GM21381 (cell line): ENCODE measurements around the gene SRMS.

Source experiments
- ATAC-seq: cut with Tn5 transposase; IDR thresholded peaks from one replicate; pipeline ENCODE4 v1.9.1; 2021; ENCODE audit warnings: mild to moderate bottlenecking, moderate library complexity; ENCODE audit not compliant: unreplicated experiment

The SRMS gene

DNA sequence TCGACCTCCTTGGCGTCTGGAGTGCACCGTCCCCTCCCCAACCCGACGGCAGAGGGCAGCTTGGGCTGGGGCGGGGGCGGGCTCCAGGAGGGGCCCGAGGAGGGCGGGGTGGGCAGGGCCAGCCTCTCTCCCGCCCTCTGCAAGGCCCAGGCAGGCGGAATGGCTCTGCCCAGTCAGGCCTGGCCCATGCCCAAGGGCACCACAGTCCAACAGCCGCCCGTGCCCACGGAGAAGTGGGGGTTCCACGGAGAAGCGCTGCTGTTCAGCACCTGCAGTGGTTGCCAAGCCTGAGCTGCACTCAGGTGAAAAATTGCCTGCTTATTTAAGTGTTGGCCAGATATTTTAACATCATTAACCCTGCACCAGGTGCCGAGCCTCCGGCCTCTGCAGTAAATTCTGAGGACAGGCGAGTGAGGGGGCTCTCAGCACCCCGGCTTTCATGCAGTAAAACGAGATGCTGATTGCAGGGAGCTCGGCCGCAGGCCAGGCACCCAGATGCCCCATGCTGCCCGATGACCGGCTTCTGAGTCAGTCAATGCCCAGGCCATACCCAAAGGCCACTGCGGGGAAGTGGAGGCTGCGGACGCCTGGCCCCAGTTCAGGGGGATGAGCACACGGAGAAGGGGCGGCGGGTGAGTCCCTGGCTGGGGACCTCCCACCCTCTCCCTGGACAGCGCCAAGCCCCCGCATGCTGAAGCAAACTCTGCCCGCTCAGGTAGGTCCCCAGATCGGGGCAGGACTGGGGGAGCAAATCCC is at the start of gene SRMS:
TSS of gene SRMS (minus strand) at position 25 of the 756 bp plus-strand sequence. CDS start 286 bp downstream, outside the sequence.
- no peak for ATAC-seq

DNA sequence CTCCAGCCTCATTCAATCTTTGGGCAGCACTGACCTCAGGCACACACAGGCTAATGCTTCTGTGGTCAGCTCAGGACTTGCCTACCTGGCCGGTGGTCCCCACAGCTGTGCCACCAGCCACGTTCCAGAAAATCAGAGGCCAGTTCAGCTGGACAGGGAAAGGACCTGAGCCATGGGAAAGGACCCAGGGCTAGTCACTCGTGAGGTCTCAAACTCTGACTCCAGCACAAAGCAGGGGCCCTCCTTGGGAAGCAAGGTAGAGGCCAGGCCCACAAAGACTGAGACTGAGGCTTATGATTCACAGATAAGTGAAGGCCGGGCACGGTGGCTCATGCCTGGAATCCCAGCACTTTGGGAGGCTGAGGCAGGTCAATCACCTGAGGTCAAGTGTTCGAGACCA is 48.9 kb upstream of the SRMS start:
- ATAC-seq, result no peak

DNA sequence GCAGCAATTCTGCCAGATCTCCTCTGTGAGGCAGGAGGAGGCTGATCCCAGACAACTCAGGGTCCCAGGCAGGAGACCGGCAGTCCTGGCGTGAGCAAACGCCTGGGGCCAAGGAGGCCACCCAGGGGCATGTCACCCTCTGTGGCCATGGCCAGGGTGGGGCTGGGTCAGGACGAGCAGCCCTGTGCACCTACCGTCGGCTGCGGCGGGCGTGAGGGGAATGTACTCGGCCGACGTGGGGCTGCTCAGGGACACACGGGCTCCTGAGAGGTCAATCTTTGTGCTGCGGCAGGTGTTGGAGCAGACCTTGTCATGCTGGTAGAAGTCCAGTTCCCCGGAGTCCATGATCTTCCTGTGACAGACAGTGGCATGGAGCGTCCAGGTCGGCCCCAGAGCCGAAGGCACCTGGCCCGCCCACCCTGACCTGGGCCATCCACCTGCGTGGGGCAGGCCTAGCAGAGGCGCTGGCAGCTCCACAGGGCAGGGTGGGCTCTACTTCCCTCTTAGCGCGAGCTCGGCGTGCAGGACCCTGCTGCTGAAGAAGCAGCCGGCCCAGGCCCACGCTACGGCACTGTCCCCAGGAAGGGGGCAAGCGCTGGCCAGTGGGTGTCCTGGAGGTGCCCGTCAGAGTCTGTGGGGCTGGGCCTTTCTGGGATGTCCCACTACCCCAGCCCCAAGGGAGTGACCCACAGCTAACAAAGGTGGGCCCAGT is 48.0 kb upstream of the SRMS start:
- no peak for ATAC-seq

DNA sequence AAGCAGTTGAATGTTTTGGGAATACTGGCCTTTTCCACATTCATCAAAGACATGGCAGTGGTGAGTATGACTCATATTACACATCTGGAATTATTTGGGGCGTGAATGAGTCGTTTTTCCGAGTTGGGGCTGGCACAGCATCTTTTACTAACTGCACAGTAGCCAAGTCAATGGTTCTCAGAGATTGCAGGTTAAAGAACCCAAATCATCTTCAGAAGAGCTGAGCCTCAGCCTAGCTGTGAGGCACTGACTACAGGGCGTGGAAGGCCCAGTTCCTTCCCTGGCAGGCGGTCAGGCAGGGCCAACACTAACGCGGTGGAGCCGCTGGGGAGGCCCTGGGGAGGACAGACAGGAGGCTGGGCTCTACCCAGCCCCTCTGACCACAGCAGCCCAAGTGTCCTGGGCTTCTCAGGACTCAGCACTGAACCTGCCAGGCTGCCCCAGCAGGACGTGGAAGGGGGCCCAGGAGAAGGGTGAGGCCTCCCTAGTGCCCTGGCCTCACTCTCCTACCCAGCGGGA is 46.6 kb upstream of the SRMS start:
- no peak for ATAC-seq

DNA sequence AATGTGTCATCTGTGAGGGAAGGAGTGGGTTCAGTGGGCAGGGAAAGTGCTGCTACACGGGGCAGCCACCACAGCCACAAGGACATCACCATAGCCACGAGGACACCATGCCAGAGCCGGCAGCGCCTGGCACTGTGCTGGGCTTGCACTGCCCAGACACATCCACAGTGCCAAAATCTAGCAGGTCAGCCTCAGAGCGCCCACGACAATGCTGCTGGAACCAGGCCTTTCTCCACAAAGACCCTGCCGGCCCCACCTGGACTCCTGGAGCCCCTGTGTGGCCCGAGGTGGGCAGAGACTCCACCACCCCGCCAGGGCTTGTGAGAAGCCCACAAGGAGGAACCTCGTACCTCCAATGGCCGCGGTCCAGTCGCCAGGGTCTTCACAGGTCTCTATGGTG is 45.1 kb upstream of the SRMS start:
- ATAC-seq, result no peak

- ATAC-seq, result no peak
These were observed 44.3 kb upstream of the SRMS start for GRCh38 chr20:63591786-63592355.

DNA sequence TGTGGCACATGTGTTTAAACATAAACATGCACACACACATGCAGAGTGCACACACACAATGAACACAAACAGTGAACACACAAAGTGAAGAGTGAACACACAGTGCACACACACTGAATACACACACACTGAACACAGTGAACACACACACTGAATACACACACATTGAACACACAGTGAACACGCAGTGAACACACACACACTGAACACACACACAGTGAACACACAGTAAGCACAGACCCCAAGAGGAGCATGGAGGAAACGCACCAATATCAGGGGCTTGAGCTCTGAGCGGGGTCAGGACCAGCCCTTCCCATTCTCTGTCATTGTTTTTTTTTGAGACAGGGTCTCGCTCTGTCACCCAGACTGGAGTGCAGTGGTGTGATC is 43.6 kb upstream of the SRMS start:
- ATAC-seq, result no peak

DNA sequence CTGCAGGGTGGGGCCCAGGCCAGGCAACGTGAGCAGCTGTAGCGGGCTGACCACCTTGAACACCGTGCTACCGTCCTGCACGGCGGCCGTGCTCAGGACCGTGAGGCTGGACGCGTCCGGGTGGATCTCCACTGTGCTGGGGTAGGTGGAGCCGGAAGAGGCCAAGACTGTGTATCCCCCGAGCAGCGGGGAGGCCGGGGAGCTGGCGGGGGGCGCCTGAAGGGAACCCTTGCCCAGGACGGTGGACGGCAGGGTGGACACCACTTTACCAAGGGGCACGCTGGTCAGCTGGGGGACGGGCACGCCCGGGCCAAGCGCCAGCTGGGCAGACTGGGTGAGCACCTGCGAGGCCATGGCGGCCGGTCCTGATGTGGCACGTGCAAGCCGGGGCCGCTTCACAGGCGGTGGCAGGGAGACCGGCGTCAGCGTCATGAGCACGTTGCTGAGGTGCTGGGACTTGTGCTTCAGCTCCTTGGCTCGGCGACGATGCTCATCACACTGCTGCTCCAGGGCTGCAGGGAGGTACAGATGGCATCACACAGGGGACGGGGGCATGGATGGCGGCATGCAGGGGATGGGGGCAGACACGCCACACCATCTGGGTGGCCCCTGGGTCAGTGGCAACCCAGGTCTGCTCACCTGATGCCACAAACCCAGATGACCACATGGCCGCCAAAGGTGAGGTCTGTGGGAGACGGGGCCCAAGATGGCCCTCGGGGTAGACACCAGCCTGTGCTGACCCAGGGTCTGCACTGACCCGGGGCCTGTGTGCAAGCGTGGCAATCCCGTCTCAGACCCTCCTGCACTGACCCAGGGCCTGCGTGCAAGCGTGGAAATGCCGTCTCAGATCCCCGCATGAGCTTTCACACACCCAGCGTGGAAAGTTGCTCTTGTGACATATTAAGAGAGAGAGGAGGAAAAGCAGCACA is 42.9 kb upstream of the SRMS start:
- ATAC-seq, result no peak

- ATAC-seq, result no peak
These were observed 42.0 kb upstream of the SRMS start for GRCh38 chr20:63589261-63590217.

DNA sequence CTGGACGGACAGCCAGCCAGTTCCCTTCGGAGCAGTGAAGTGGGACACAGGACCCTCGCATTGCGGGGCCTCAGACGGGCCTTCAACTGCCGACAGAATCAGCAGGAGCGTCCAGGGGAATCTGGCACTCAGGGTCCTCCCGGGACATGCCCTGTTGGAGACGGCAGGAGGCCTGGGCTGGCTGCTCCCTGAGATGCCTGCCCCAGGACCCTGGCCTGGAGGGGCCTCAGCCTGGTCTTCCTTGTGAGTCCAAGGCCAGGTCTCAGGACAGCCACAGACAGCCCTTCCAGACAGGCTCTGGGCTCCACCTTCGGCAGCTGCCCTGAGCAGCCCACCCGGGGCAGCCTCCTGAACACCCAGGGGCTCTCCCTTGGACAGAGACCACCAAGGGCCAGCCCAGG is 41.1 kb upstream of the SRMS start:
- ATAC-seq, result no peak

- ATAC-seq, result no peak
These were observed 40.4 kb upstream of the SRMS start for GRCh38 chr20:63587776-63588591.

- no peak for ATAC-seq
These were observed 39.7 kb upstream of the SRMS start for GRCh38 chr20:63587256-63587655.

DNA sequence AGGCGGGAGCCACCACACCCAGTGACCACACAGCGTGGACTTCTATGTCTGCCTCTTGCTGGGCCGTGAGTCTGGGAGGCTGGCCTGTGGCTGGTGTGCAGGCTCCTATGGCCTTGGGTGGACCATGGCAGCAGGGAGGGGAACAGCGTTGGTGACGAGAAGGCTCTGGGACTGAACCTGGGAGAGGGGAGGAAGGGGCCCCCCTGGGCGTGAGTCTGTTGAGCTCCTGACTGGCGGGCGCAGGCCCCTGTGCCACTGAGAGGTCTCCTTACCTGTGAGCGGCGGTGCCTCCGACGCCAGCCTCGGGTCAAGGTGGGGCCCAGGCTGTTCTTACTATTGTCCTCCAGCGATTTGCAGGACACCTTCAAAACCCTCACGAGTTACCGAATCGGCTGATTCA is 39.2 kb upstream of the SRMS start:
- ATAC-seq, result no peak

DNA sequence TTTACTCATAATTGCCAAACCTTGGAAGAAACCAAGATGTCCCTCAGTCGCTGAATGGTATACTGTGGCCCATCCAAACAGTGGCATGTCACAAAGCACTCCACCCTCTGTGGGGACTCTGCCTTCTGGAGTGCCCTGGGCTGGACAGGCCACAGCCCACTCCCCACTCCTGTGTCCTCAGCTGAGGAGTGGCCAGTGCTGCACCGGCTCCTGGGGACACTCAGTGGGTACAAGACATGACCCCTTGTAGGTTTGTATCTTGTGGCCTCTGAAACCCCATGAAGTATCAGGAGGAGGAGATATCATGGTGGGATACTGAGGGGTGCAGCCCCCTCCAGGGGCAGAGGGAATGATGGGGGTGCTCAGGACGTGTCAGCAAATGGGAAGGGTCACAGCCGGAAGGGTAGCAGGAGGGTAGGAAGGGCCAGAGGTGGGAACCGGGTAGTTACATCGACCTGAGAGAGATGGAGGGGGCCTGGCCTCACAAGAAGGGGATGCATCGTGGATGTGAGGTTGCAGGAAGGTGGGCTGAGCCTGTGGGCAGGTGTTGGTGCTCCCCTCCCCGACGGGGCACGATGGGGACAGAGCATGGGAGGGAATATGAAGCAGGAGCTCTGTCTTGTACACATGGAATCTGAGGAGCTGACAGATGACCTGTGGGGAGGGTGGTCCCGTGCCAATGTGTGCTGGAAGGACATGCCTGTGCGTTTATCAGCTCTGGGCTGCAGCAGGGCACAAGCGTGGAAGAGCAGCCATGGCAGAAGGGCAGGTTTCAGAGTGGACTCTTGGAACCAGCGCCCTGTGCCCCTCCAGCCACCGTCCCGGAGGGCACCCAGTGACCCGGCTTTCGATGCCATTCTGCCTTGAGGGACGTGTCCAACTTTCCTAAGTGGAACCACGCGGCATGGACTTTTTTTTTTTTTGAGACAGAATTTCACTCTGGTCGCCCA is 38.3 kb upstream of the SRMS start:
- ATAC-seq, result no peak

DNA sequence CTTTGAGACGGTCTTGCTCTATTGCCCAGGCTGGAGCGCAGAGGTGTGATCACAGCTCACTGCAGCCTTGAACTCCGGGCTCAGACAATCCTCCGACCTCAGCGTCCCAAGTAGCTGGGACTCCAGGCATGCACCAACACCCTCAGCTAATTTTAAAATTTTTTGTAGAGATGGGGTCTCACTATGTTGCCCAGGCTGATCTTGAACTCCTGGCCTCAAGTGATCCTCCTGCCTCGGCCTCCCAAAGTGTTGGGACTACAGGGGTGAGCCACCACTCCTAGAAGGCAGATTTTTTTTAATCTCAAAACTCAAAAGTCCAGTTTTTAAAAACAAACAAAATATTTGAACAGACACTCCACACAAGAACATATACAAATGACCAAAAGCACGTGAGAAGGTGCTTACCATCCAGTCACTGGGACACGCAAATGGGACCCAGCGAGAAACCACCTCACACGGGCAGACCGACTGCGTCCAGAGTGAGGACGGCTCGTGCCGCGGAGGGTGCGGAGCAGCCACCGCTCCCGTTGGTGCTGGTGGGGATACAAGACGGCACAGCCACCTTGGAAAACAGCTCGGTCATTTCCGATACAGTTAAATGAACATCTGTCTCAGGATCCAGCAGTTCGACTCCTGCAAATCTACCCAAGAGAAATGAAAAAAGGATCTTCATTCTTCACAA is 35.0 kb upstream of the SRMS start:
- ATAC-seq, result no peak

GRCh38 chr20:63580796-63581461 is 33.4 kb upstream of the SRMS start:
- ATAC-seq, result no peak
